HG03135 (cell line): ENCODE measurements around the gene BMPR1A.

Source experiments
- ATAC-seq: cut with Tn5 transposase; IDR thresholded peaks from one replicate; pipeline ENCODE4 v1.9.1; 2021; ENCODE audit warnings: mild to moderate bottlenecking, moderate library complexity; ENCODE audit not compliant: unreplicated experiment

The BMPR1A gene

DNA sequence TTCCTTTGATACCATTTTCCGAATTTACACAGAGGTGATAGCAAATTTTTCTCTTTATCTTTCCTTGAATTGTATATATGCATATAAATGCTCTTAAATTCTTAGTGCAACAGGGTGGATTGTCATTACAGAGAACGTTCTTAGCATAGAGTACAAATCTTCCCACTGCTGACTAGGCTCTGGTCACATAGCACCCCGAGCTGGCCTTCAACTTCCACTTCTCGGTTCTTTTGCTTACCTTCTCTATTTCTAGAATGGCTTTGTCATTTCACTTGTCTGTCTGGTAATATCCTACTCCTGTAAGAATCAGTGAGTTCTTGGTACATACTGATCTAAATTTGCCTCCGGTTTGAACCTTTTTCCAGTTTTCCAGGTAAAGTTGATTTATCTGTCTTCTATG is 225.3 kb downstream of the BMPR1A start:
- no peak for ATAC-seq
